Measurements from ENCODE around the gene LOXL1.

The LOXL1 gene

GRCh38 chr15:73924171-73924921 lies 1.9 kb upstream of the LOXL1 start:
- TF ChIP-seq, protein P1, sequence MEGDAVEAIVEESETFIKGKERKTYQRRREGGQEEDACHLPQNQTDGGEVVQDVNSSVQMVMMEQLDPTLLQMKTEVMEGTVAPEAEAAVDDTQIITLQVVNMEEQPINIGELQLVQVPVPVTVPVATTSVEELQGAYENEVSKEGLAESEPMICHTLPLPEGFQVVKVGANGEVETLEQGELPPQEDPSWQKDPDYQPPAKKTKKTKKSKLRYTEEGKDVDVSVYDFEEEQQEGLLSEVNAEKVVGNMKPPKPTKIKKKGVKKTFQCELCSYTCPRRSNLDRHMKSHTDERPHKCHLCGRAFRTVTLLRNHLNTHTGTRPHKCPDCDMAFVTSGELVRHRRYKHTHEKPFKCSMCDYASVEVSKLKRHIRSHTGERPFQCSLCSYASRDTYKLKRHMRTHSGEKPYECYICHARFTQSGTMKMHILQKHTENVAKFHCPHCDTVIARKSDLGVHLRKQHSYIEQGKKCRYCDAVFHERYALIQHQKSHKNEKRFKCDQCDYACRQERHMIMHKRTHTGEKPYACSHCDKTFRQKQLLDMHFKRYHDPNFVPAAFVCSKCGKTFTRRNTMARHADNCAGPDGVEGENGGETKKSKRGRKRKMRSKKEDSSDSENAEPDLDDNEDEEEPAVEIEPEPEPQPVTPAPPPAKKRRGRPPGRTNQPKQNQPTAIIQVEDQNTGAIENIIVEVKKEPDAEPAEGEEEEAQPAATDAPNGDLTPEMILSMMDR (IDR thresholded peaks at IDR 0.05; ENCODE audit: extremely low read depth, missing control alignments): no peak
- DNase-seq (ENCODE audit: low spot score): no peak

DNA sequence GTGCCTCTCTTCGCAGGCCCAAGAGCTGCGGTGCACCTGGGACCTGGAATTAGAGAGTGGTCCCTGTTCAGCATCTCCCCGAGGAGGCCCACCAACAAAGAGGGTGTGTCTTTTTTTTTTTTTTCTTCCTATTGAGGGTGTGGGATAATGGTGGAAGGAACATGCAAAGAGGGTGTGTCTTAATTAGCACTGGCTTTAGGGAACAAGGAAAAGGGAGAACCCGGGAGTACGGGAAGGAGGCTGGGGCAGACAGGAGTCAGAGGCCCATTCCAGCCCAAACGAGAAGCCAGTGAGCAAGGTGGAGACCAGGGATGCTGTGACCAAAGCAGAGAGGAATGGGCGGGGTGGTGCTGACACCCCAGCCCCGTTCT lies 429 bp upstream of the LOXL1 start:
- no peak for DNase-seq (ENCODE audit: low spot score)
- TF ChIP-seq, protein P1 (IDR thresholded peaks at IDR 0.05; ENCODE audit: extremely low read depth, missing control alignments): no peak

- peak; percentile 64 for DNase-seq (ENCODE audit: low spot score)
- TF ChIP-seq, protein P1 (IDR thresholded peaks at IDR 0.05; ENCODE audit: extremely low read depth, missing control alignments): no peak
Observed at GRCh38 chr15:73927003-73927475, 777 bp downstream of the LOXL1 start.

GRCh38 chr15:73927476-73928240 lies 1.4 kb downstream of the LOXL1 start:
- TF ChIP-seq, protein P1 (IDR thresholded peaks at IDR 0.05; ENCODE audit: extremely low read depth, missing control alignments): peak; percentile 20
- peak; percentile 80 for DNase-seq (ENCODE audit: low spot score)

DNA sequence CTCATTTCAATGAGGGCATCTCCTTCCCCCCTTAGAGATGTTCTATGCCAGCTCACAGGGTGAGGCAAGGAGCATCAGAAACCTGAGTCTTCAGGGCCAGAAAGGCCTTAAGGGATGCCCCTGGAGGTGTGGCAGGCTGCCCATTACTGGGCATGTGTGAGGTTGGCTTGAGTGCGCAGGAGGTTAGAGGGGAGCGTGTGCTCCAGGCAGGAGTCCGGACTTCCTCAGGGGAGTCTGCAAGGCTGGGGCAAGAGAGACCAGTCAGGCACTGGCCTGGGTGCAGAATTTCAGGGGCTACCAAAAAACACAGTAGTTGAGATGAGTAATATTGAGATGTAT lies 1.9 kb downstream of the LOXL1 start:
- no peak for DNase-seq (ENCODE audit: low spot score)
- TF ChIP-seq, protein P1 (IDR thresholded peaks at IDR 0.05; ENCODE audit: extremely low read depth, missing control alignments): no peak

- TF ChIP-seq, protein P1 (IDR thresholded peaks at IDR 0.05; ENCODE audit: extremely low read depth, missing control alignments): no peak
- no peak for DNase-seq (ENCODE audit: low spot score)
Observed at GRCh38 chr15:73928971-73929627, 2.8 kb downstream of the LOXL1 start.

- no peak for DNase-seq (ENCODE audit: low spot score)
Observed at GRCh38 chr15:73930371-73930770, 4.1 kb downstream of the LOXL1 start.

More at GRCh38 chr15:73930371-73930770, 4.1 kb downstream of the LOXL1 start:
- TF ChIP-seq, protein P1 (IDR thresholded peaks at IDR 0.05; ENCODE audit: extremely low read depth, missing control alignments): no peak
